Mesendoderm (in vitro differentiated cells): Measurements from ENCODE around the gene RAB25.

Experiments used
- DNase-seq: peaks from one replicate; pipeline ENCODE4 v3.0.0; 2013
- H2AK5ac ChIP-seq: 2 replicates; pipeline ENCODE4 v1.6.1; 2013; ENCODE audit warnings: low read length, inconsistent platforms
- H2BK120ac ChIP-seq: 2 replicates; pipeline ENCODE4 v1.6.1; 2013; ENCODE audit warnings: low read depth, mild to moderate bottlenecking, low read length, moderate library complexity, mixed read lengths
- H2BK15ac ChIP-seq: replicated peaks from 2 replicates; pipeline ENCODE4 v1.6.1; 2013; ENCODE audit warnings: low read depth, mild to moderate bottlenecking, moderate library complexity
- H2BK5ac ChIP-seq: 2 replicates; pipeline ENCODE4 v1.6.1; 2013; ENCODE audit warnings: low read length, inconsistent platforms
- H3K18ac ChIP-seq: 2 replicates; pipeline ENCODE4 v1.6.1; 2013; ENCODE audit warnings: mild to moderate bottlenecking, low read length, mixed read lengths
- H3K23ac ChIP-seq: one replicate; pipeline ENCODE4 v1.6.1; 2013; ENCODE audit warnings: low read length
- H3K27ac ChIP-seq: 2 replicates; pipeline ENCODE4 v1.5.1; 2013; ENCODE audit warnings: low read depth, mild to moderate bottlenecking, inconsistent platforms, low read length, moderate library complexity
- H3K27me3 ChIP-seq: 2 replicates; pipeline ENCODE4 v1.6.1; 2013; ENCODE audit warnings: low read length, control low read depth, mild to moderate bottlenecking, inconsistent platforms; ENCODE audit not compliant: insufficient read depth, poor library complexity
- H3K36me3 ChIP-seq: 2 replicates; pipeline ENCODE4 v1.6.1; 2013; ENCODE audit warnings: low read length, inconsistent platforms; ENCODE audit not compliant: control insufficient read depth, insufficient read depth
- H3K4ac ChIP-seq: one replicate; pipeline ENCODE4 v1.6.1; 2013; ENCODE audit warnings: low read depth, mild to moderate bottlenecking, low read length, moderate library complexity
- H3K4me1 ChIP-seq: 2 replicates; pipeline ENCODE4 v1.6.1; 2013; ENCODE audit warnings: low read depth, low read length, inconsistent platforms; ENCODE audit not compliant: control insufficient read depth
- H3K4me2 ChIP-seq: 2 replicates; pipeline ENCODE4 v1.6.1; 2013; ENCODE audit warnings: low read length
- H3K4me3 ChIP-seq: 2 replicates; pipeline ENCODE4 v1.5.1; 2013; ENCODE audit warnings: mild to moderate bottlenecking, low read length
- H3K56ac ChIP-seq: one replicate; pipeline ENCODE4 v1.6.1; 2013; ENCODE audit warnings: low read length
- H3K79me1 ChIP-seq: 2 replicates; pipeline ENCODE4 v1.6.1; 2013; ENCODE audit warnings: low read length, inconsistent platforms
- H3K79me2 ChIP-seq: 2 replicates; pipeline ENCODE4 v1.6.1; 2013; ENCODE audit warnings: mild to moderate bottlenecking, low read length; ENCODE audit not compliant: control insufficient read depth, insufficient read depth
- H3K9ac ChIP-seq: 2 replicates; pipeline ENCODE4 v1.6.1; 2013; ENCODE audit warnings: low read length, inconsistent platforms
- H4K5ac ChIP-seq: one replicate; pipeline ENCODE4 v1.6.1; 2013; ENCODE audit warnings: low read length
- H4K8ac ChIP-seq: one replicate; pipeline ENCODE4 v1.6.1; 2013; ENCODE audit warnings: low read depth, mild to moderate bottlenecking, control low read depth, low read length, moderate library complexity
- WGBS: extraction: QIAGEN DNeasy Blood & Tissue Kit; methylation state at CpG from one replicate; pipeline ENCODE4 v1.1.7; 2013; ENCODE audit warnings: low lambda C conversion rate, missing lambda C conversion rate; ENCODE audit not compliant: insufficient coverage; ENCODE audit errors: extremely low coverage; 5-methylcytosine and 5-hydroxymethylcytosine counted together

The RAB25 gene

GRCh38 chr1:156101880-156102279 lies 40.9 kb downstream of the RAB25 start:
- Histone ChIP-seq H3K4ac (no peak overlapping the region), H3K18ac (no peak overlapping the region), H3K27me3 (no peaks in the 10 kb centered on the region), H3K23ac (no peak overlapping the region), H3K79me2 (no peaks in the 10 kb centered on the region), H4K8ac (no peak overlapping the region), H2BK15ac (no peak overlapping the region), H3K4me1 (peaks cover 28% of the 10 kb centered on the region), H3K4me2 (no peak overlapping the region), H2BK120ac (no peak overlapping the region), H3K36me3 (no peaks in the 10 kb centered on the region), H3K56ac (no peak overlapping the region), H4K5ac (no peak overlapping the region), H2BK5ac (no peak overlapping the region), H3K27ac (no peak overlapping the region), H3K79me1 (peaks cover 2% of the 10 kb centered on the region), H3K4me3 (no peak overlapping the region), H2AK5ac (no peak overlapping the region), H3K9ac (no peak overlapping the region)
- no CpG with 5 or more reads among the region's 6 CpGs for WGBS
- no peak for DNase-seq

GRCh38 chr1:156102633-156103511 lies 41.9 kb downstream of the RAB25 start:
- WGBS: no CpG with 5 or more reads among the region's 16 CpGs
- H4K5ac ChIP-seq: no peak overlapping the region
- no peak overlapping the region for H3K18ac ChIP-seq
- H3K23ac ChIP-seq: no peak overlapping the region
- no peaks in the 10 kb centered on the region for H3K36me3 ChIP-seq
- H2BK120ac ChIP-seq: no peak overlapping the region
- peak overlapping the region; percentile 79 for H2AK5ac ChIP-seq
- H3K9ac ChIP-seq: no peak overlapping the region
- no peaks in the 10 kb centered on the region for H3K79me2 ChIP-seq
- peaks cover 35% of the 10 kb centered on the region for H3K4me1 ChIP-seq
- H3K27me3 ChIP-seq: no peaks in the 10 kb centered on the region
- no peak overlapping the region for H2BK15ac ChIP-seq
- H3K4ac ChIP-seq: no peak overlapping the region
- no peaks in the 10 kb centered on the region for H3K79me1 ChIP-seq
- H3K4me3 ChIP-seq: no peak overlapping the region
- no peak for DNase-seq
- H3K4me2 ChIP-seq: no peak overlapping the region
- H2BK5ac ChIP-seq: no peak overlapping the region
- no peak overlapping the region for H4K8ac ChIP-seq
- no peak overlapping the region for H3K27ac ChIP-seq
- H3K56ac ChIP-seq: peak overlapping the region; percentile 58

- Histone ChIP-seq H2BK120ac (no peak overlapping the region), H3K23ac (no peak overlapping the region), H2BK15ac (no peak overlapping the region), H4K8ac (no peak overlapping the region), H3K79me1 (no peaks in the 10 kb centered on the region), H3K27me3 (no peaks in the 10 kb centered on the region), H3K4me3 (no peak overlapping the region), H3K79me2 (no peaks in the 10 kb centered on the region), H3K18ac (peak overlapping the region; percentile 2), H3K27ac (no peak overlapping the region), H2AK5ac (no peak overlapping the region), H3K56ac (peak overlapping the region; percentile 58), H3K4ac (peak overlapping the region; percentile 17), H2BK5ac (peak overlapping the region; percentile 20), H3K4me1 (peaks cover 35% of the 10 kb centered on the region), H3K36me3 (no peaks in the 10 kb centered on the region), H3K4me2 (no peak overlapping the region), H3K9ac (peak overlapping the region; percentile 40), H4K5ac (no peak overlapping the region)
- no CpG with 5 or more reads among the region's 9 CpGs for WGBS
- no peak for DNase-seq
Observed at GRCh38 chr1:156103521-156103947, 42.6 kb downstream of the RAB25 start.

DNA sequence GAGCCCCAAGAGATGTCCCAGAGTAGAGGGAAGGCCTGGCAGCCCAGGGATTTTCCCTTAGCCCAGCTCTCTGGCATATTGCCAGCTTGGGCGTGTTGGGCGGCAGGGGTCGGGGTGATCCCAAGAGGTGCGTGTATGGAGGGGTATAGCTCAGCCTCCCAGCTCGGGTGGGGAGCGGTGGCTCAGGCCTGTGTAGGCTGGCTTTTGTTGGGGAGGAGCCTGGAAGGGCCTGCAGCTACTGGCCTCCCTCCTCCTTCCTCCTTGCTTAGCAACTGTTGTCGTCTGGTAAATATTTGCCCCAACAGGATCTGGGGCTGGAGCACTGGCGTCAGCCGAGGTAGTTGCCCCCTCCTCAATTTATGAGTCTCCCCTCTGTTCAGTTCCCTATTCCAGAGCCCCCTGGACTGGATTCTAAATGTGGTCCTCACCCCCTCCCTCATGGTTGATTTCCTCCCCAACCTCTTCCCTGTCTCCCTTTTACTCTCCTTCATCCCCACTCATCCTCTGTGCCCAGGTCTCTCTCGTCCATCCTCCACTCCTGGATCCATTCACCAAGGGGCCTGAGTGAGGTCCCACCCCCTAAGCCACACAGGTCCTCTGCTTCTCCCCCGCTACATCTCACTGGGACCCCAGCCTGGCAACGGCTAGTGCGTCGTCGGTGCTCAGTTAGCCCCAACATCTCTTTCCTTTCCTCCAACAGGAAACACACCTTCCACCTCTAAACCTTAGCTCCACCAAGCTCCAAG lies 43.3 kb downstream of the RAB25 start:
- Histone ChIP-seq H3K36me3 (no peaks in the 10 kb centered on the region), H2BK5ac (no peak overlapping the region), H4K5ac (no peak overlapping the region), H3K27ac (no peak overlapping the region), H3K4ac (peak overlapping the region; percentile 17), H2AK5ac (peak overlapping the region; percentile 97), H3K27me3 (no peaks in the 10 kb centered on the region), H3K4me1 (peaks cover 32% of the 10 kb centered on the region), H3K4me3 (no peak overlapping the region), H3K4me2 (no peak overlapping the region), H3K79me2 (no peaks in the 10 kb centered on the region), H3K23ac (peak overlapping the region; percentile 100), H3K56ac (peak overlapping the region; percentile 51), H3K79me1 (no peaks in the 10 kb centered on the region), H3K9ac (peak overlapping the region; percentile 40), H2BK15ac (no peak overlapping the region), H3K18ac (peak overlapping the region; percentile 2), H2BK120ac (no peak overlapping the region), H4K8ac (no peak overlapping the region)
- peak; percentile 92 for DNase-seq
- WGBS: no CpG with 5 or more reads among the region's 15 CpGs

DNA sequence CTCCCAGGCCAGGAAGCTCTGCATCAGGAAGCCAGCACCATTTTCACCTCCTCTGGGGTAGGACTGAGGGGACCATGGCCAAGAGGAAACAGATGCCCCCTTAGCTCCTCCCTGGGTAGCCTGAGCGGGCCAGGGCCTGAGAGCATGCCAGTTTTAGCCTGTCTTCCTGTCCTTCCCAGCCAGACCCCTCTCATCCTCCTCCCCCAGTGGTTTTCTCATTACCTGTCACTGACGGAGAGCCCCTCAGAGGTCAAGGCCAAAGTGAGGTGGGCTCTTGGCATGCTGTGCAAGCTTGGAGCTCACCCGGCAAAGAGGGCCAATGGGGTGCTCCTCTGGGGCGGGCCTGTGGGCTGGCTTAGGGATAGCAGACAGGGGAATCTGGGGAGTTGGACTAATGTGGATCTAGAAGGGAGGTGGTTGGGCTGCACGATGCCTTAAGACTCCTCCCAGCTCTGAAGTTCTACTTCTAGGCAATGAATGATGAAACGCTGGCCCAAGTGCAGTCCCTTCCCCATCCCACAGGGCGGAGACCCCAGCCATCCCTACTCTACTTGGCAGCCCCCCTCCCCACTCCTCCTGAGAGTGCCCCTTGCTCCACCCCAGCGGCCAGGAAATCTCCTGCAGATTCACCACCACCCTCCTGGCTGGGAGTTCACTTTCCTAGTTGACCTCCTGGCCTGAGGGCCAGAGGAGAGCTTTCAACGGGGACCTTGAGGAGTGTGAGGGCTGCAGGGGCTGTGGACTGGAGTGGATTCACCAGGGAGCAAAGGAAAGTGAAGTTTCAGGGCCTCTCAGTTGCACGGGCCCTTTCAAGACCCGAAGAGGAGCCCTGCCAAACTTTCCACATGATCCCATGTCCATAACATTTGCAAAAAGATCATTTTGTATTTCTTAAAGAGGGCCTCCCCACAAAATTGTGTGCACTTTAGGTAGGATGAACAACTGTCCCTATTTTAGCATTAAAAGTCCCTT lies 44.2 kb downstream of the RAB25 start:
- Histone ChIP-seq H2BK5ac (peak overlapping the region; percentile 64), H3K4me2 (no peak overlapping the region), H3K4ac (peak overlapping the region; percentile 65), H3K23ac (peak overlapping the region; percentile 100), H3K56ac (peak overlapping the region; percentile 82), H3K18ac (peak overlapping the region; percentile 33), H3K79me2 (no peaks in the 10 kb centered on the region), H4K8ac (no peak overlapping the region), H2BK15ac (no peak overlapping the region), H3K27ac (peak overlapping the region; percentile 91), H3K9ac (peak overlapping the region; percentile 56), H3K79me1 (no peaks in the 10 kb centered on the region), H2BK120ac (no peak overlapping the region), H3K4me3 (no peak overlapping the region), H2AK5ac (peak overlapping the region; percentile 97), H3K36me3 (no peaks in the 10 kb centered on the region), H3K27me3 (no peaks in the 10 kb centered on the region), H4K5ac (no peak overlapping the region), H3K4me1 (peaks cover 32% of the 10 kb centered on the region)
- WGBS: no CpG with 5 or more reads among the region's 11 CpGs
- DNase-seq: peak; percentile 95
